Breast epithelium (tissue), 3 donors: ENCODE data around the gene FAM78B.

ENCODE experiments used
- POLR2AphosphoS5 ChIP-seq, 3 donors: sonication (generic); formaldehyde crosslinking; IDR thresholded peaks; one replicate each; pipeline ENCODE4 v1.6.1; 2017; ENCODE audit warnings: antibody characterized with exemption in 3 of 3
- TF ChIP-seq, protein P1 (sequence below), 3 donors: fragments of 450-650 bp; IDR thresholded peaks; one replicate each; pipeline ENCODE4 v1.5.1; 2016 to 2017; ENCODE audit warnings: antibody characterized with exemption in 3 of 3, mild to moderate bottlenecking in 3 of 3, moderate library complexity in 3 of 3

DNA sequence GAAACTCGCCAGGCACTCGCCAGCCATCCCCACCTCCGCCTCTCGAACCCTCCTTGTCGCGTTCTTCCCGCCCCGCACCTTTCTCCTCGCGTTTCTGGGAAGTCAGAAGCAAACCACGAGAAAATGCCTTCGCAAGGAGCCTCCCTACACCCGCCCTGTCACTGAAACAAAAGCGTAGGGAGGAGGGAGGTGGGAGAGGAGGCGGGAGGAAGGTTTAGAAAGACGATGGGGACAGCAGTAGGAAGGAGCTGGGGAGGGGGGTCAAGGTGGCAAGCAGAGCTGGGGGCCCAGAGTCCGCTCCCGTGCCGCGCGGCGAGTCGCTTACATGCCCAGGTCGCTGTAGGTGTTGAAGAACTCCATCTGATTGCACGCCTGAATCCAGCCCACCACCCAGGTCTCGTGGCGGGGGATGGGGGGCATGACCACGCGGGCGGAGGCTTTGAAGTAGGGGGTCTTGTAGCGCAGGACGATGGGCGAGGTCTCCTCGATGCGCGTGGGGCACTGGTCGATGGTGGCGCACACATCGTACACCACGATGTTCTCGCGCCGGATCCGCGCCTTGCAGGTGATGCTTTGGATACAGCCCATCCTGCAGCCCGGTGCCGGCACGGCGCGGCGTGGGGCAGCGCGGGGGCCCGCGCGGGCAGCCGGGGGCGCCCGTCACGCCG lies 1.0 kb downstream of the FAM78B start:
- no peak for TF ChIP-seq POLR2AphosphoS5 (IDR thresholded peaks at IDR 0.05)
- TF ChIP-seq, protein P1, sequence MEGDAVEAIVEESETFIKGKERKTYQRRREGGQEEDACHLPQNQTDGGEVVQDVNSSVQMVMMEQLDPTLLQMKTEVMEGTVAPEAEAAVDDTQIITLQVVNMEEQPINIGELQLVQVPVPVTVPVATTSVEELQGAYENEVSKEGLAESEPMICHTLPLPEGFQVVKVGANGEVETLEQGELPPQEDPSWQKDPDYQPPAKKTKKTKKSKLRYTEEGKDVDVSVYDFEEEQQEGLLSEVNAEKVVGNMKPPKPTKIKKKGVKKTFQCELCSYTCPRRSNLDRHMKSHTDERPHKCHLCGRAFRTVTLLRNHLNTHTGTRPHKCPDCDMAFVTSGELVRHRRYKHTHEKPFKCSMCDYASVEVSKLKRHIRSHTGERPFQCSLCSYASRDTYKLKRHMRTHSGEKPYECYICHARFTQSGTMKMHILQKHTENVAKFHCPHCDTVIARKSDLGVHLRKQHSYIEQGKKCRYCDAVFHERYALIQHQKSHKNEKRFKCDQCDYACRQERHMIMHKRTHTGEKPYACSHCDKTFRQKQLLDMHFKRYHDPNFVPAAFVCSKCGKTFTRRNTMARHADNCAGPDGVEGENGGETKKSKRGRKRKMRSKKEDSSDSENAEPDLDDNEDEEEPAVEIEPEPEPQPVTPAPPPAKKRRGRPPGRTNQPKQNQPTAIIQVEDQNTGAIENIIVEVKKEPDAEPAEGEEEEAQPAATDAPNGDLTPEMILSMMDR (IDR thresholded peaks at IDR 0.05) = no peak
